Heart left ventricle (tissue), 13 donors: ENCODE measurements around the gene CBX8.
A peak's percentile ranks its signal among the peaks of the same experiment; 100 is the strongest.

Source experiments
- CTCF ChIP-seq, 12 donors: fragments of 200-600 bp; sonication (generic) in 4 of 12; IDR thresholded peaks; one replicate each; pipeline versions ENCODE4 v1.5.0 to v1.8.0; 2018 to 2022; ENCODE audit warnings: antibody characterized with exemption in 12 of 12, mild to moderate bottlenecking in 5 of 12
- POLR2A ChIP-seq, 2 donors: fragments of 450-650 bp; IDR thresholded peaks; one replicate each; pipeline ENCODE4 v1.6.1; 2017; ENCODE audit warnings: antibody characterized with exemption in 2 of 2, mild to moderate bottlenecking in 2 of 2, moderate library complexity in 2 of 2
- donor health status: ischemic (EF 13 %, LVEDD 7.1; RV severe dilation, severe dysfunction).
- donor health status: DM: no; HTN: yes; CAD: no.
- donor health status: DM: no; HTN: no; CAD: no.
- donor health status: ischemic (EF 25% LVEDD 6.9; RV normal size, moderate dysfunction).
- donor health status: ischemic (EF 25% LVEDD 5.7; RV mildly dilated, moderate dysfunction).
- donor health status: ischemic (EF 35%, LVEDD 5.7; RV mildly dilated, moderate dysfunction).
- donor health status: nonischemic (EF 11% LVEDD 7.7; RV severe dilation, severe dysfunction).
- donor health status: DM: yes; HTN: yes; CAD: no.
- donor health status: PGD.
- donor health status: ischemic (EF 29% LVEDD 5.4; RV normal size, mild dysfunction).
- donor health status: nonischemic (EF 23%, LVEDD 6.1; RV moderate dilation, normal function).

GRCh38 chr17:79843816-79844800 is 47.2 kb upstream of the CBX8 start:
- no peak for TF ChIP-seq CTCF (IDR thresholded peaks at IDR 0.05)
- peak in 1 of 2 donors; percentile 25 for TF ChIP-seq POLR2A (IDR thresholded peaks at IDR 0.05)
